GM18499 (cell line): ENCODE measurements around the gene CLCN4.

Experiments
- ATAC-seq: cut with Tn5 transposase; IDR thresholded peaks from one replicate; pipeline ENCODE4 v1.9.1; 2021; ENCODE audit warnings: moderate number of reproducible peaks; ENCODE audit not compliant: insufficient read depth, unreplicated experiment

Gene CLCN4

DNA sequence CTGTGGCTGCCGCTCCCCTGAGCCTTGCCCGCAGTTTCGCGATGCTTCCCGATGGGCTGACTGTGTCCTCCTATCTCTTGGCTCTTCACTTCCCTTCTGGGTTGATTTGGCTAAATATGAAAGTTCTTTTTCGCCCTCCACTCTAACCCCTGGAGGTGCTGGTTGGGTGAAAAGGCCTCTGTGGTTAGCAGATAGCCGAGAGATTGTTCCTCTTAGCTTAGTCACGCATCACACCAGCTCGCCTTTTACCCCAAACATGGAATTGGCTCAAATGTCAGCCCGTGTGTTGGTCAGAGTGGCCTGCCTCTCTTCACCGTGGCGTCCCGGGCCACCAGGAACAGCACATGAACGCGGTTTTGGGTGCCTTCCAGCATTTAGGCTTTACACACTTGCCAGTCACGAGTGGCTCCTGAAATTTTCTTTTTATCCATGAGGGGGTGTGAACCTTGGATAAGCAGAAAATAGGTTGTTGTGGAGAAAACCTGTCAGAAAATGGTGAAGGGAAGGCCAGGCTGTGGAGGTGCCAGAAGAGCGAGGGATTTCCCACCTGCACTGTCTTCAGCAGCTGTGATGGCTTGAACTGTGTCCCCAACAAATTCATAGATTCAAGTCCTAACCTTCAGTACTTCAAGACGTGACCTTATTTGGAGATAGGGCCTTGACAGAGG is 8.9 kb downstream of the CLCN4 start:
- no peak for ATAC-seq

DNA sequence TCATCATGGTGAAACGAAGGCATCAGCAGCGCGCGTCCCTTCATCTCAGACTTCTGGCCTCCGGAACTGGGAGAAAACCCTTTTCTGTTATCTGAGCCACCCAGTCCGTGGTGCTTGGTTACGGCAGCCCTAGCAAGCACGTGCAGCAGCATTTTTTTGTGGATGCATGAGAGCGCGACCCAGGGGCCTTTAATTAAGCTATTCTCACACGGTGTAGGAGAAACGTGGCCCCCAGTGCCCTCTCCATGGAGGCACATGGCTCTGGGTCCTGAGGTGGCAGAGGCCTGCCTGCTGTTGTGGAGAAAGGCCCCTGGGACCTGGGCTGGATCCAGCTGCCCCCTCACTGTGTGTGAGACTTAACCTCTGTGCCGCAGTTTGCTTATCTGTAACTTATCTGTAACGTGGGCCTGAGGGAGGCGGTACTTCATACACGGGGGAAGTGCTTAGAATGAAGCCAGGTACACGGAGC is 9.5 kb downstream of the CLCN4 start:
- no peak for ATAC-seq

DNA sequence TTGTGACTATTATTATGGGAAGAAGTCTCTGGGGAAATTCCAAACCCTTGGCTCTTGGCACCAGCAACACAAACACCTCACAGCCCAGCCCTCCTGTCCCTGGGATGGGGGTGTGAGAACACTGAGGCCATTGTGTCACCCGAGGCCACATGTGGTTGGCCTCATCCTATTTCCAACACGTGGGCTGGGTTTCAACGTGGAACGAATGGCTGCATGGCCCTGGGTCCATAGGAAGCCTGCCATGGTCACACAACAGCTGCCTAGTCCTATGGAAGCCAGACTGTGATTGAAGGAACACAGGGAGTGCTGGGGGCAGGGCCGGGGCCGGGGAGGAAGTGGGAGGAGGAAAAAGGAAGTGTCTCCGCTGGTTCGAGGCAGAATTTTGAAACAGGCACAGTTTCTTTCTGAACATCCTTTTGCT is 10.0 kb downstream of the CLCN4 start:
- no peak for ATAC-seq

DNA sequence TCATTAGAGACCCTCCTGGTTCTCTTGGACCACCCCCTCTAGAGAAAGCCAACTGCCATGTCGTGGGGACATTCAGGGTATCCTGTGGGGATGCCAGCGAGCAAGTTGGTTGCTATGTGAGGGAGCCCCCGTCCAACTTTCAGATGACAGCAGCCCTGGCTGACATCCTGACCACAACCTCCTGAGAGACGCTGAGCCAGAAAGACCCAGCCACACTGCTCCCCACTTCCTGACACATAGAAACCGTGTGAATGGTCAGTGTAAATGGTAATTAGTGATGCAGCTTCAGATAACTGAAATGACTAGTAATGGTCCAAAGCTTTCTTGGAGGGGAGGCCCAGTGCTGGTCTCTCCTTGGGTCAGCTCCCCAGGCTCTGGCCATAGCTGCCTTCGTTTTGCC is 10.8 kb downstream of the CLCN4 start:
- peak; percentile 44 for ATAC-seq

DNA sequence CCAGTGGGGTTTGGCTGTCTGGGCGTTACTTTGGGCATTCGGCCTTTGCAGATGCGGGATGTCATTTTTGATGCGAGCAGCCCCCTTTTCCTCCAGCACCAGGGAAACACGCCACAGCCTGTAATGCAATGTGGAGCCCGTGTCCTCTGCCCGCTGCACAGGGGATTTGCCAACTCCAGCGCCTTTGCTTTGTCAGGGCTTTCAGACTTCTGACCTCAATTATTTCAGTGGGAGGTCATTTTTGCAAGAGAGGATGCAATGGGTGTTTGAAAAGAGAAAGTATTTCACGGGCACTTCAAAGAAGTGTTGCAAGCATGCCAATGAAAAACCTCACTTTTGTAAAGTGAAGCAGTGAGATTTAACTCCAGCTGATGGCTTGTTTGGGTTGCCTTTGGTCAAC is 11.5 kb downstream of the CLCN4 start:
- no peak for ATAC-seq

DNA sequence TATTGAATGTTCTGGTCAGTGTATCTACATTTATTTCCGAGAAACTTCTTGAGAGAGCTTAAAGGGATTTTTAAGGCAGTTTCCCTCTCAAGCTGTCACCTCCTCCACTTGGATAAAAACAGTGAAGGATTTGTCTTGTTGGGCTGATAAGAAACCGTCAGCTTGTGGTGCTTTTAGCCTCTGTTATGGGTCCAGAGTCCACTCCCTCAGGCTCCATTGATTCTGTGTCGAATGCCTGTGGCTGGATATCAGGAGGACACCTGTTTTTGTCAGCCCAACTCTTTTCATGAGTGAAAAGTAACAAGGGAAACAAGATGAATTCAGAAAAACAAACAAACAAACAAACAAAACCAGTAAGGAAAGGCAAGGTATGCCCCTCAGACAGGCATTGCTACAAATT is 12.4 kb downstream of the CLCN4 start:
- no peak for ATAC-seq

DNA sequence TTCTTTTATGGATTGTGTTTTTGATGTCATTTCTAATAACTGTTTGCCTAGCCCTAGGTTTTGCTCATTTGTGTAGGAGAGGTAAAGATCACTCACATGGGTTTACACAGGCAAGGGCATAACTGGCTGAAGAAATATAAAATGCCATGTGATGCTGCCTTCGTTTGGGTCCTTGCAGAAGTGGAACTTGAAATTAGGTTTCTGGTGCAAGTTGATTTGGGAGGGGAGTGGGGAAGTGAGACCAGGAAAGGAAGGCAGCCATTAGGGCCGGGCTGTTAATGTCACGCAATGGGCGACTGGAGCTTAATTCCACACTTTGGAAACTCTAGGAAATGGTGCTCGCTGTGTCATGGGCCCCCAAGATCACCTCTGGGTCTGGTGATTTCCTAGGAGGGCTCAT is 14.5 kb downstream of the CLCN4 start:
- ATAC-seq, result no peak

DNA sequence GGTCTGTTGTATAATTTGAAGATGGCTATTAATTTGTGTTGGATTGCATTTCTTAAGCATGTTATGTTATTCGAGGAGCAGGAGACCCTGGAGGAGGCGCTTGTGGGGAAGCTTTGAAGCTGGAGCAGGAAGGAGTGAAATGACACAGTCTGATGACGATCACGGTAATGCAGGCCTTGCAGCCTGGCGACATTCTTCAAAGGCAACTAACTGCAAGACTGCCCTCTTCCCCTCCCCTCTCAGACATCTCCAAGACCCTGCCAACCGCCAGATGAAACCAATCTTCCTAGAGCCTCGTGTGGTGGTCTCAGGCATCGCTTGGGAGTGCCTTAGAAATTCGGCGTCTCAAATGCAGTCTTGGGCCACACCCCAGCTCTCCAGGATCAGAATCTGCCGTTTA is 16.1 kb downstream of the CLCN4 start:
- no peak for ATAC-seq

DNA sequence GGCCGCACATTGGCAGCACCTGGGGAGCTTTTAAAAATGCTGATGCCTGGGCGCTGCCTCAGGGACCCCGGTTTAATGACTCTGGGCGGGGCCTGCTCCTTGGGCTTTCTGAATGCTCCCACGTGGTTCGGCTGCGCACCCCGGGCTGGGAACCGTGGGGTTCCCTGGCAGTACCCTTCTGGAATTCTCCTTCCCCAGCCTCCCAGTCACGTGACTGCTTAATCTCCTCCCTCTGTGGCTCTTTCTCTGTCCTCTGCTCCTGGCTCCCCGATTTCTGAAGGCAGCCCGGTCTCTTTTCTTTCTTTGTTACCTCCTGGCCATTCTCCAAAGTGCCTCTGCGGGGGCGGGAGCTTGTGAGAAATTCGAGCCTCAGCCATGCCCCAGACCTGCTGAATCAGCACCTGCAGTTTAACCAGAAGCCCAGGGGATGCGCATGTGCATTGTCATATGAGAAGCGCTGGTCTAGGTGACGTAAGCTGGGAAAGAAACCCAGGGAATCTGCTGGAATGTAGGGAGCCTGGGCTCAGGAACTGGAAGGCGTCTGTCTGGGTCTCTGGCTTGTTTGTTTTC is 16.6 kb downstream of the CLCN4 start:
- ATAC-seq, result no peak

DNA sequence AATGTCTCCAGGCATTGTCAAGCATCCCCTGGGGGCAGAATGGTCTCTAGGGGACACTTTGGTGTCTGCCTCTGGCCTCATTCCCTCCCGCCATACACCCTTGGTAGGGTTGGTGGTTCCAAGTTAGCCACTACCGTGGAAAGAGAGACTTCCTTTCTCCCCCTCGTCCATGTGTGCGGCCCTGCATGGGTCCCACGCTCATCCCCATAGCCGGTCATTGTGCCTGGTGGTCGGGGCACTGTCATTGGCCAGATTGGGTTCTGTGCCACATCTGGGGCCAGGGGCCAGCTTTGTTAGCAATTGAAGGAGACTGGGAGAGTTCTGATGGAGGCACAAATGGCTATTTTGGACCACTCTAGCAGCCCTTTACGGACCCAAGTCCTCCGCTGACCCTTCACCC is 17.3 kb downstream of the CLCN4 start:
- ATAC-seq, result no peak

DNA sequence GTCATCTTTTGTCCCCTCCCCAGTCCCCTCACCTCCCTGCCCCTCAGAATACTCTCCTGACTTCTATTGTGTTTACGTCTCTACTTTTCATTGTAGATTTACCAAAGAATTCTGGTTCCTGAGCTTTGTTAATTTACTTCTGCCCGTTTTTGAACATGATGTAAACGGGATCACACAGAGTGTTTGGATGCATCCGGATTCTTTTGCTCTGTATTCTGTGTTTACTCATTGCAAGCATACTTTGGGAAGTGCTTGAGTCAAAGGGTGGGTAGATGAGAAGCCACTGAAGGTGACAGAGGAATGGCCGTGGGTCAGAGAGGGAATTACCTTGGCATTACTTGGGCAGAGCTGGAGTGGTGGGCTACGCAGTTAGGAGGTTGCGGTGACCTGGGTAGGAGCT is 18.0 kb downstream of the CLCN4 start:
- ATAC-seq, result no peak

DNA sequence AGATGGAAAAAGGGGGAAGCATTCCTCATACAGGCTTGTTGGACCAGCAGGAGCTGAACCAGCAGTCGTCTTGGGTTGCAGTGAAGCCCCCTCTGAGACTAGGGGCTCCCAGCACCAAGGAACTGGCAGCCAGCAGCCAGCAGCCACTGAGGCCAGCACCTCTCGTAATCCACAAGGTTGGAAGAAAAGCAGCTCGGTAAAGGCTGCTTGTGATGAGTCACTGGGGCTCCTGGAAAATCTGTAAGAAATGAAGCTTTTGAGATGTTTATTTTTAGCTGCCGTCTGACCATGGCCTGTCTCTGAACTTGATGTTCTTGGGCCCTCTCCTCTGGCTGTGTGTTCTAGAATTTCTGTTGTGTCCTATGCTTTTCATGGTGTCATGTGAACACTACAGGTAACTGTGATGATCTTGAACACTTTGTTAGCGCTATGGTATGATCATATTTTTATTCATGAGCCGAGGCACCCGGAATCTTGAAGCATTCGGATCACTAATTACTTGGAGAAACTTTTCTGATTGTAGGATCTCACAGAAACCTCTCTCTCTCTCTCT is 18.6 kb downstream of the CLCN4 start:
- ATAC-seq, result no peak

DNA sequence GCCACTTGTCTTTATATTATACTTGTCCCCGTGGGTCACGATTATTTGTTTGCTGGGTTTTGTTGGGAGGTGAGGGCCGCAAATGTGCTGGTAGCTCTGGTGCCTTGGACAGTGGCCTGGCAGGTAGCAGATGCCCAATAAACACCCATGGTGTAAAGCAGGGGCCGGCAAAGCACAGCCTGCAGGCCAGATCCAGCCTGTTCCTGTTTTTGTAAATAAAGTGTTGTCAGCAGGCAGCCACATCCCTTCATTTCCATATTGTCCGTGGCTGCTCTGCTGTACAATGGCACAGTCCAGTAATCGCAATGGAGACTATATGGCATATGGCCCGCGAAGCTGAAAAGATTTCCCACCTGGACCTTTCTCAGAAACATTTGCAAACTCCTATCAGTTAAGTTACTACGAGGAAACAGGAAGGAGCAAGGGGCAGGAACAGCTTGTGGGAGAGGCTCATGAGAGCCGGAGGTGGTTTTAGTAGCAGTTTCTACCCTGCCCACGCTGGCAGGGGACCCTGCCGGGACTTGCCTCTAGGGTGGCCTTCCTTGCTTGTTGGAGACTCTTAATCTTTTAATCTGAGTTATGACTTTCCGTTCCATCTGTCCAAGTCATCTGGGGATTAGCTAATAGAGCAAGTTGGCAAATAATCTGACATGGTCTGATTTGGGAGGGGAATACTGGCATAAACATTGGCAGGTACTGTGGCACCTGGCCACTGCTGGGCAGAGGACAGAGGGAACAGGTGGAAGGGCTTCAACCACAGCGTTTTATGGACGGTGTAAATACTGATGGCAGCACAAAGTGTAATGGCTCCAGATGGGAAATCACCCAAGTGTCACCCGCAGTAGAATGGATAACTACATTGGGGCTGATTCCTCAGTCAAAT is 19.6 kb downstream of the CLCN4 start:
- ATAC-seq, result no peak

DNA sequence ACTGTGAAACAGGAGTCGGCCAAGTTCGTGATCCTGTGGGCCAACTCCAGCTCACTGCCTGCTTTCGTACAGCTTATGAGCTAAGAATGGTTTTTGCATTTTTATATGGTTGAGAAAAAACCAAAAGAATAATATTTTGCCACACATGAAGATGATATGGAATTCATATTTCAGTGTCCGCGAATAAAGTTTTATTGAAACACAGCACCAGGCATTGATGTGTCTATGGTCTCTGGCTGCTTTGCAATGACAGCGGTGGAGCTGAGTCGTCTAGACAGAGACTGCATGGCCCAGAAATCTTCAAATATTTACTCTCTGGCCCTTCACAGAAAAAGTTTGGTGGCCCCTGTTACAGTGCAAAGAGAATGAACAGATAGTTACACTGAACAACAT is 20.2 kb downstream of the CLCN4 start:
- ATAC-seq, result no peak

DNA sequence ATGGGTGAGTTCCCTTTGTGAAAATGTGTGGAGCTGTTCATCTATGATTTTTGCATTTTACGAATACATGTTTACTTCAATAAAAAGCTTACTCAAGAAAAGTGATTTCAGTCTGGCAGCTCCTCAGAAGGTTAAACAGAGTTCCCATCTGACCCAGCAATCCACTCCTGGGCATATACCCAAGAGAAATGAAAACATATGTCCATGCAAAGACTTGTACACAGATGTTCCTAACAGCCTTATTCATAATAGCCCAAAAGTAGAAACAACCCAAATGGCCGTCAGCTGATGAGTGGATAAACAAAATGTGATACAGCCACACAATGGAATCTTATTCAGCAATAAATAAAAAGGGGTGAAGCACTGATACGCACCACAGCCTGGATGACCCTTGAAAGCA is 20.8 kb downstream of the CLCN4 start:
- ATAC-seq, result no peak

DNA sequence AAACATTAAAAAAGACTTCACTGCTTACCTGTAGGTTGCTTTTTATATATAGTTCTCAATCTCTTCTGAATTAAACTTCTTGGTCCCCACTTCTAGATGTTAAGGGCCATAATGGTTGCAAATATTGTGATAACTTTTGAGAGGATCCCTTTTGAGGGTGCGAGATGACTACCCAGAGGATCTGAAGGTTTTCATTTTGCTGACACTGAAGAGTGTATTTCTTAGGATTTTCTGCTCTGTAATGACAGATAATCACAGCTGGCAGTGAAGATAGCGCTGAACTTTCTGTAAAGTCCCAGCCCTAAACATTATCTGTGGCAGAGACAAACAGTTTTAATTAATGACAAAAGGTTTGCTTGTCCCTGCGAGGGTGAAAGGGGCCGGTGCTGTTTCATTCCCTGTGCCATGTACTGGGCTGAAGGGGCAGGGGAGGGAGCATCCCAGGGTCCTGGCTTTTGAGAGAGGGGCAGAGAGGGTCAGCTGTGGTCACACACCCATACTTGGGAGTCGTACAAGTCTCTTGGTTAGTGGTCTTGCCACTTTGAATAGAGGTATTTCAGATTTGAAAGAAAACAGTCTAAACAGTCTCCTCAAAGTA is 22.2 kb downstream of the CLCN4 start:
- no peak for ATAC-seq

DNA sequence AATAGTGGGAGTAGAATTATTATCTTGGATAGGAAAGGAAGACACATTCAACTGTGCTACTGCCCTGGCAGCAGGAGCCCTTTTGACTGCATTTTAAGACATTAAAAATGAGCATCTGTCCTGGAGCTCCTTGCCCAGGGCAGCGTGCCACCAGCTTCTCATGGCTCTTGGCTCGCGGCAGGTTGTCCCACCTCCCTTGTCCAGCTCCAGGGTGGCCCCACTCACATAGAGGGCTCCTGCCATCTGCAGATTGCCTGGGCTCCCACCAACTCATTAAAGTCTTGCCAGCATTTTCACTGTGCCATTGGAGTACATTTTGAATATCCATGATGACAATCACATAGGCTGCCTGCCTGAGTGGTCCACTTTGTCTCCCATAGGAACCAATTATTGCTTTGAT is 27.0 kb downstream of the CLCN4 start:
- ATAC-seq, result no peak

DNA sequence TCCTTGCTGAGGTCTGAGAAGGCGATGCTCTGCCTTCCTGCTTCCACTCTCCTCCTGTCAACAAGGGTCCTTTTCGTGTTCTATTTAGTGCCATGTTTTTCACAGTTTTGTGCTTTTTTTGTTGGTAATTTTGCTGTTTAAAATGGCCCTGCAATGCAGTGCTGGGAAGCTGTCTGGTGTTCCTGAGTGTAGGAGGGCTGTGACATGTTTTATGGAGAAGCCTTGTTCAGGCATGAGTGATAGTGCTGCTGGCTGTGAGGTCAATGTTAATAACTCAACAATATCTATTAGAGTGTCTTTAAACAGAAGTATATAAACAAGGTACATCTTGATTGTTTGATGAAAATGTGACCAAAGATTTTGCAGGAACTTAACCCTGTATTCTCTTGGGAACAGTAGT is 27.6 kb downstream of the CLCN4 start:
- ATAC-seq, result no peak

DNA sequence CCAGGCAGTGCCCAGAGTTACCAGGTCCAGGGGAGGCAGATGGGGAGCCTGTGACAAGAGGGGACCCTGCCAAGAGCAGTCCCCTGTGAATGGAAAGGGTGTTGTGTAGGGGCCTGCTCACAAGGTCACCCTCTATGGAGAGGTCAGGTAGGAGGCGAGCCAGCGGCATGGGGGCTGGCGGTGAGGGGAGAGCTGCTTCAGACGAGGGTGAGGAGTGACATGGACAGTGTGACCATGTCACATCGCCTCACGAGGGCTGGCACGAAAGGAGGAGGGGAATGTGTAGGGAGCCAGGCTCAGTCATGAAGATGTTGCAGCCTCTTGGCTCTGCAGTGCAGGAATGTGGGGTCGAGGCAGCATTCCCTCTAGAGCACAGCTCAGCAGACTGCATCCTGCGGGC is 29.6 kb downstream of the CLCN4 start:
- ATAC-seq, result no peak

DNA sequence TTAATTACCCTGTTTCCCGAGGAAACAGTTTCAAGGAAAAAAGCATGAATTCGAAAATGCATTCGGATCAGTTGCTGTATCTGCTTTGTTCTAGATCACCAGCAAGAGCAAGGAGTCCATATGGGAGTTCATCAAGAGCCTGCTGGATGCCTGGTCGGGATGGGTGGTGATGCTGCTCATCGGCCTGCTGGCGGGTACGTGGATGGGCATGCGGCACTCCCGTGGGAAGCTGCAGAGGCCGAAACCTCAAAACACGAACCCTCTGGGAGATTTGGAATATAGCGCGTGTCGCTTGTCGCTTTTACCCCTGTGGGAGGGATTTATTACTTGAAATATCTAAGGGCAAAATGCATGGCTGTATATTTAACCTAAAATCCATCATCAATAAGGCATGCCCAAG is 30.6 kb downstream of the CLCN4 start:
- no peak for ATAC-seq
